Measurements from ENCODE around the gene SHISA4. TPM values are rescaled to one million over a fixed set of nuclear protein-coding genes. Genes with fewer than 3 reads are reported as not detected.

Gene SHISA4, protein sequence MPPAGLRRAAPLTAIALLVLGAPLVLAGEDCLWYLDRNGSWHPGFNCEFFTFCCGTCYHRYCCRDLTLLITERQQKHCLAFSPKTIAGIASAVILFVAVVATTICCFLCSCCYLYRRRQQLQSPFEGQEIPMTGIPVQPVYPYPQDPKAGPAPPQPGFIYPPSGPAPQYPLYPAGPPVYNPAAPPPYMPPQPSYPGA
- 24.9 and 28.2 TPM in 2 replicates for total RNA-seq

DNA sequence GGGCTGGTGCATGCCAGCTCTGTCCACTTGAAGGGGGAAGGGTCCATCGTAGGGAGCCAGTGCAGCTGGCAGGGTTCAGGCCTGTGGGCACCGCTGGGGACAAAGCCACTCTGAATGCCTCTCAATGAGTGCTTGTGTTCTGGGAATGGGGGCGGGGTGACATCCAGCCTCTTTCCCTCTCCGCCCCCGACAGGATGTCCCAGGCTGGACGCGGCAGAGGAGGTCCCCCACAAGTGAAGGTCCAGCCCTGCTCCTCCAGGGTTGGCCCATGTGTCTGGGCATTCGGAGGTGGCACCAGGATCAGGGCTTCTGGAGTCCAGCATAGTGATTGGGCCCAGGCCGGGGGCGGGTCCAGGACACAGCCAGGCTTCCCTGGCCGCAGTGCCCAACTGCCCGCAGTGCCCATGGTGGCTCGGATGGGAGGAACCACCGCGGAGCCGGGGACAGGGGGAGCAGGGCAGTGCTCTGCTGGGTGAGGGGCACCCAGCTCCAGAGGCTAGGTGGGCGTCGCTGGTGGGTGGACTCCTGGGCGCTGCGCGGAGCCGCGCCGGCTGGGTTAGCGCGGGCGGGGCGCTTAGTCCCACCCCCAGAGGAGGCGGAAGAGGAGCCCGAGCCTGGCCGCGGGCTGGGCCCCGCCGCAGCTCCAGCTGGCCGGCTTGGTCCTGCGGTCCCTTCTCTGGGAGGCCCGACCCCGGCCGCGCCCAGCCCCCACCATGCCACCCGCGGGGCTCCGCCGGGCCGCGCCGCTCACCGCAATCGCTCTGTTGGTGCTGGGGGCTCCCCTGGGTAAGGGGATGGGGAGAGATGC lies at the start of gene SHISA4:
TSS of gene SHISA4 (plus strand) at position 617 of the 808 bp plus-strand sequence. CDS start at position 714, 97 bp downstream.

Other genes with a start within 250 kb of the SHISA4 start
- 10.7 and 11.3 TPM in 2 replicates for gene IPO9, start 59.7 kb upstream of the SHISA4 start, total RNA-seq
- gene LMOD1, start 57.6 kb downstream of the SHISA4 start, total RNA-seq = 5.3 and 5.7 TPM in 2 replicates
- gene TIMM17A, start 66.6 kb downstream of the SHISA4 start, total RNA-seq = 21.1 and 28.0 TPM in 2 replicates
- 62.3 and 64.2 TPM in 2 replicates for gene RNPEP, start 93.8 kb downstream of the SHISA4 start, total RNA-seq
- not detected in 2 replicates for gene ELF3, start 121.7 kb downstream of the SHISA4 start, total RNA-seq
- gene GPR37L1, start 234.0 kb downstream of the SHISA4 start, total RNA-seq = not detected in 2 replicates

Measured in cardiac ventricle fibroblast (primary cell).